Measurements from ENCODE around the gene EPHA4.

EPHA4 gene

GRCh38 chr2:221602938-221603337 is 30.8 kb upstream of the EPHA4 start:
- Histone ChIP-seq H3K4me3 (ENCODE audit: low read length) (no peak overlapping the region), H3K4me1 (ENCODE audit: control insufficient read depth, insufficient read depth, low read length) (peaks cover 2% of the 10 kb centered on the region; the same call in 1 of the 2 replicates), H3K27ac (ENCODE audit: low read length) (no peak overlapping the region), H3K27me3 (ENCODE audit: control insufficient read depth, insufficient read depth, low read length) (no peaks in the 10 kb centered on the region), H3K9me3 (ENCODE audit: control insufficient read depth, insufficient read depth, low read length) (no peaks in the 10 kb centered on the region), H3K36me3 (ENCODE audit: control insufficient read depth, insufficient read depth, low read length) (no peaks in the 10 kb centered on the region)
- no CpG with 5 or more reads among the region's 1 CpG for WGBS (ENCODE audit: insufficient coverage, insufficient read length)
- DNase-seq (ENCODE audit: low read depth, low spot score) = no peak

- DNase-seq (ENCODE audit: low read depth, low spot score) = no peak
- H3K4me3 ChIP-seq (ENCODE audit: low read length) = no peak overlapping the region
- H3K9me3 ChIP-seq (ENCODE audit: control insufficient read depth, insufficient read depth, low read length) = no peaks in the 10 kb centered on the region
- H3K27me3 ChIP-seq (ENCODE audit: control insufficient read depth, insufficient read depth, low read length) = no peaks in the 10 kb centered on the region
- peaks cover 2% of the 10 kb centered on the region; the same call in 1 of the 2 replicates for H3K4me1 ChIP-seq (ENCODE audit: control insufficient read depth, insufficient read depth, low read length)
- no peaks in the 10 kb centered on the region for H3K36me3 ChIP-seq (ENCODE audit: control insufficient read depth, insufficient read depth, low read length)
- H3K27ac ChIP-seq (ENCODE audit: low read length) = no peak overlapping the region
- WGBS (ENCODE audit: insufficient coverage, insufficient read length) = no CpG with 5 or more reads among the region's 3 CpGs
Observed at GRCh38 chr2:221601376-221601775, 29.3 kb upstream of the EPHA4 start.

- H3K27me3 ChIP-seq (ENCODE audit: control insufficient read depth, insufficient read depth, low read length) = no peaks in the 10 kb centered on the region
Observed at GRCh38 chr2:221600388-221600787, 28.3 kb upstream of the EPHA4 start.

GRCh38 chr2:221596192-221596591 is 24.1 kb upstream of the EPHA4 start:
- Histone ChIP-seq H3K4me1 (ENCODE audit: control insufficient read depth, insufficient read depth, low read length) (no peaks in the 10 kb centered on the region; the same call in 1 of the 2 replicates), H3K4me3 (ENCODE audit: low read length) (no peak overlapping the region), H3K36me3 (ENCODE audit: control insufficient read depth, insufficient read depth, low read length) (no peaks in the 10 kb centered on the region), H3K27me3 (ENCODE audit: control insufficient read depth, insufficient read depth, low read length) (no peaks in the 10 kb centered on the region), H3K27ac (ENCODE audit: low read length) (no peak overlapping the region), H3K9me3 (ENCODE audit: control insufficient read depth, insufficient read depth, low read length) (no peaks in the 10 kb centered on the region)
- DNase-seq (ENCODE audit: low read depth, low spot score) = no peak
- WGBS (ENCODE audit: insufficient coverage, insufficient read length) = no CpG with 5 or more reads among the region's 3 CpGs

More at GRCh38 chr2:221600388-221600787, 28.3 kb upstream of the EPHA4 start:
- Histone ChIP-seq H3K4me1 (ENCODE audit: control insufficient read depth, insufficient read depth, low read length) (peaks cover 2% of the 10 kb centered on the region; the same call in 1 of the 2 replicates), H3K27ac (ENCODE audit: low read length) (no peak overlapping the region), H3K4me3 (ENCODE audit: low read length) (no peak overlapping the region), H3K36me3 (ENCODE audit: control insufficient read depth, insufficient read depth, low read length) (no peaks in the 10 kb centered on the region), H3K9me3 (ENCODE audit: control insufficient read depth, insufficient read depth, low read length) (no peaks in the 10 kb centered on the region)
- DNase-seq (ENCODE audit: low read depth, low spot score) = no peak
- no CpG with 5 or more reads among the region's 5 CpGs for WGBS (ENCODE audit: insufficient coverage, insufficient read length)

GRCh38 chr2:221590861-221591365 is 18.8 kb upstream of the EPHA4 start:
- DNase-seq (ENCODE audit: low read depth, low spot score) = no peak
- H3K36me3 ChIP-seq (ENCODE audit: control insufficient read depth, insufficient read depth, low read length) = no peaks in the 10 kb centered on the region
- no peaks in the 10 kb centered on the region for H3K9me3 ChIP-seq (ENCODE audit: control insufficient read depth, insufficient read depth, low read length)
- H3K4me1 ChIP-seq (ENCODE audit: control insufficient read depth, insufficient read depth, low read length) = no peaks in the 10 kb centered on the region
- H3K27ac ChIP-seq (ENCODE audit: low read length) = no peak overlapping the region
- no peak overlapping the region for H3K4me3 ChIP-seq (ENCODE audit: low read length)
- no peaks in the 10 kb centered on the region for H3K27me3 ChIP-seq (ENCODE audit: control insufficient read depth, insufficient read depth, low read length)
- WGBS (ENCODE audit: insufficient coverage, insufficient read length) = 100% methylated on average over 1 of the region's 4 CpGs

- Histone ChIP-seq H3K27ac (ENCODE audit: low read length) (no peak overlapping the region), H3K4me1 (ENCODE audit: control insufficient read depth, insufficient read depth, low read length) (no peaks in the 10 kb centered on the region)
Observed at GRCh38 chr2:221589696-221590095, 17.6 kb upstream of the EPHA4 start.

GRCh38 chr2:221588306-221588985 is 16.3 kb upstream of the EPHA4 start:
- no peak overlapping the region for H3K4me3 ChIP-seq (ENCODE audit: low read length)
- H3K9me3 ChIP-seq (ENCODE audit: control insufficient read depth, insufficient read depth, low read length) = no peaks in the 10 kb centered on the region
- no peaks in the 10 kb centered on the region for H3K4me1 ChIP-seq (ENCODE audit: control insufficient read depth, insufficient read depth, low read length)
- no peak overlapping the region for H3K27ac ChIP-seq (ENCODE audit: low read length)
- DNase-seq (ENCODE audit: low read depth, low spot score) = no peak
- no CpG with 5 or more reads among the region's 10 CpGs for WGBS (ENCODE audit: insufficient coverage, insufficient read length)
- no peaks in the 10 kb centered on the region for H3K36me3 ChIP-seq (ENCODE audit: control insufficient read depth, insufficient read depth, low read length)
- no peaks in the 10 kb centered on the region for H3K27me3 ChIP-seq (ENCODE audit: control insufficient read depth, insufficient read depth, low read length)

More at GRCh38 chr2:221589696-221590095, 17.6 kb upstream of the EPHA4 start:
- DNase-seq (ENCODE audit: low read depth, low spot score) = no peak
- H3K27me3 ChIP-seq (ENCODE audit: control insufficient read depth, insufficient read depth, low read length) = no peaks in the 10 kb centered on the region
- H3K36me3 ChIP-seq (ENCODE audit: control insufficient read depth, insufficient read depth, low read length) = no peaks in the 10 kb centered on the region
- no peak overlapping the region for H3K4me3 ChIP-seq (ENCODE audit: low read length)
- WGBS (ENCODE audit: insufficient coverage, insufficient read length) = no CpG with 5 or more reads among the region's 4 CpGs
- no peaks in the 10 kb centered on the region for H3K9me3 ChIP-seq (ENCODE audit: control insufficient read depth, insufficient read depth, low read length)

GRCh38 chr2:221581986-221582385 is 9.9 kb upstream of the EPHA4 start:
- no CpG with 5 or more reads among the region's 1 CpG for WGBS (ENCODE audit: insufficient coverage, insufficient read length)
- no peak overlapping the region for H3K27ac ChIP-seq (ENCODE audit: low read length)
- no peak overlapping the region for H3K4me3 ChIP-seq (ENCODE audit: low read length)
- DNase-seq (ENCODE audit: low read depth, low spot score) = no peak
- H3K27me3 ChIP-seq (ENCODE audit: control insufficient read depth, insufficient read depth, low read length) = no peaks in the 10 kb centered on the region
- no peaks in the 10 kb centered on the region for H3K36me3 ChIP-seq (ENCODE audit: control insufficient read depth, insufficient read depth, low read length)
- no peaks in the 10 kb centered on the region for H3K4me1 ChIP-seq (ENCODE audit: control insufficient read depth, insufficient read depth, low read length)
- no peaks in the 10 kb centered on the region for H3K9me3 ChIP-seq (ENCODE audit: control insufficient read depth, insufficient read depth, low read length)

- Histone ChIP-seq H3K4me1 (ENCODE audit: control insufficient read depth, insufficient read depth, low read length) (peaks cover 6% of the 10 kb centered on the region), H3K27me3 (ENCODE audit: control insufficient read depth, insufficient read depth, low read length) (peaks cover 9% of the 10 kb centered on the region), H3K36me3 (ENCODE audit: control insufficient read depth, insufficient read depth, low read length) (no peaks in the 10 kb centered on the region), H3K27ac (ENCODE audit: low read length) (no peak overlapping the region), H3K4me3 (ENCODE audit: low read length) (no peak overlapping the region; the same call in 1 of the 2 replicates), H3K9me3 (ENCODE audit: control insufficient read depth, insufficient read depth, low read length) (no peaks in the 10 kb centered on the region)
- no CpG with 5 or more reads among the region's 7 CpGs for WGBS (ENCODE audit: insufficient coverage, insufficient read length)
- no peak for DNase-seq (ENCODE audit: low read depth, low spot score)
Observed at GRCh38 chr2:221574231-221574570, 2.1 kb upstream of the EPHA4 start.

- no CpG with 5 or more reads among the region's 63 CpGs for WGBS (ENCODE audit: insufficient coverage, insufficient read length)
- peaks cover 6% of the 10 kb centered on the region for H3K4me1 ChIP-seq (ENCODE audit: control insufficient read depth, insufficient read depth, low read length)
- H3K4me3 ChIP-seq (ENCODE audit: low read length) = peak overlapping the region; percentile 82; the same call in 1 of the 2 replicates
- no peaks in the 10 kb centered on the region for H3K36me3 ChIP-seq (ENCODE audit: control insufficient read depth, insufficient read depth, low read length)
- no peak overlapping the region for H3K27ac ChIP-seq (ENCODE audit: low read length)
- H3K27me3 ChIP-seq (ENCODE audit: control insufficient read depth, insufficient read depth, low read length) = peaks cover 9% of the 10 kb centered on the region
- no peaks in the 10 kb centered on the region for H3K9me3 ChIP-seq (ENCODE audit: control insufficient read depth, insufficient read depth, low read length)
- DNase-seq (ENCODE audit: low read depth, low spot score) = no peak
Observed at GRCh38 chr2:221573430-221574230, 1.5 kb upstream of the EPHA4 start.
